Progenitor cell of endocrine pancreas (in vitro differentiated cells): ENCODE data around the gene TERC. TPM values are rescaled to one million over a fixed set of nuclear protein-coding genes. Genes with fewer than 3 reads are reported as not detected.

Experiments used
- DNase-seq: peaks from one replicate; pipeline ENCODE4 v3.0.0; 2021; ENCODE audit warnings: low spot score; ENCODE audit not compliant: unreplicated experiment
- H3K27ac Mint-ChIP-seq: 2 replicates; pipeline ENCODE4 v1.8.0; 2021; ENCODE audit warnings: mild to moderate bottlenecking, moderate library complexity, mixed read lengths
- H3K27me3 Mint-ChIP-seq: 2 replicates; pipeline ENCODE4 v1.8.0; 2021; ENCODE audit warnings: mixed read lengths
- H3K36me3 Mint-ChIP-seq: 2 replicates; pipeline ENCODE4 v1.8.0; 2022; ENCODE audit warnings: mixed read lengths; ENCODE audit not compliant: insufficient read depth
- H3K4me1 Mint-ChIP-seq: 2 replicates; pipeline ENCODE4 v1.8.0; 2021; ENCODE audit warnings: low read depth, mixed read lengths
- H3K4me3 Mint-ChIP-seq: 2 replicates; pipeline ENCODE4 v1.8.0; 2021; ENCODE audit warnings: low read depth, mild to moderate bottlenecking, moderate library complexity, mixed read lengths
- H3K9me3 Mint-ChIP-seq: 2 replicates; pipeline ENCODE4 v1.8.0; 2021; ENCODE audit warnings: low read depth, mixed read lengths
- CTCF ChIP-seq: fragments of 200-600 bp; sonication (generic); IDR thresholded peaks from one replicate; pipeline ENCODE4 v1.5.0; 2021; ENCODE audit warnings: antibody characterized with exemption, mild to moderate bottlenecking; ENCODE audit not compliant: unreplicated experiment
- total RNA-seq: library from RNA; stranded (reverse); gene quantifications from 2 replicates; pipeline ENCODE4 v1.2.1, GENCODE V29; 2021

The TERC gene
- total RNA-seq, 1 donor from 2014 or later: 12.4 TPM

- Mint-ChIP-seq H3K4me3 (peak overlapping the region; percentile 86), H3K36me3 (peaks cover 2% of the 10 kb centered on the region), H3K27ac (peak overlapping the region; percentile 90), H3K4me1 (peaks cover 10% of the 10 kb centered on the region), H3K9me3 (peaks cover 6% of the 10 kb centered on the region), H3K27me3 (peaks cover 3% of the 10 kb centered on the region)
- TF ChIP-seq CTCF: no peak
- DNase-seq: no peak
These were observed 46.9 kb upstream of the TERC start for GRCh38 chr3:169811631-169812331.

- Mint-ChIP-seq H3K4me3 (no peak overlapping the region), H3K27ac (no peak overlapping the region), H3K36me3 (peaks cover 5% of the 10 kb centered on the region), H3K9me3 (no peaks in the 10 kb centered on the region), H3K27me3 (peaks cover 3% of the 10 kb centered on the region), H3K4me1 (peaks cover 10% of the 10 kb centered on the region)
- no peak for DNase-seq
- TF ChIP-seq CTCF: no peak
These were observed 44.5 kb upstream of the TERC start for GRCh38 chr3:169809230-169809795.

- no peaks in the 10 kb centered on the region for H3K27me3 Mint-ChIP-seq
- H3K4me3 Mint-ChIP-seq: no peak overlapping the region
- H3K36me3 Mint-ChIP-seq: peaks cover 10% of the 10 kb centered on the region
- H3K27ac Mint-ChIP-seq: no peak overlapping the region
- H3K4me1 Mint-ChIP-seq: no peaks in the 10 kb centered on the region
- H3K9me3 Mint-ChIP-seq: no peaks in the 10 kb centered on the region
- TF ChIP-seq CTCF: no peak
- no peak for DNase-seq
These were observed 39.8 kb upstream of the TERC start for GRCh38 chr3:169804681-169805080.

GRCh38 chr3:169792359-169792758, 27.5 kb upstream of the TERC start:
- Mint-ChIP-seq H3K36me3 (peaks cover 8% of the 10 kb centered on the region), H3K27ac (no peak overlapping the region), H3K4me1 (no peaks in the 10 kb centered on the region), H3K27me3 (no peaks in the 10 kb centered on the region), H3K4me3 (no peak overlapping the region), H3K9me3 (no peaks in the 10 kb centered on the region)
- TF ChIP-seq CTCF: no peak
- no peak for DNase-seq

- Mint-ChIP-seq H3K36me3 (peaks cover 14% of the 10 kb centered on the region), H3K9me3 (no peaks in the 10 kb centered on the region), H3K27ac (peak overlapping the region; percentile 17), H3K4me3 (no peak overlapping the region), H3K4me1 (no peaks in the 10 kb centered on the region), H3K27me3 (no peaks in the 10 kb centered on the region)
- TF ChIP-seq CTCF: no peak
- no peak for DNase-seq
These were observed 26.0 kb upstream of the TERC start for GRCh38 chr3:169790687-169791429.
